ENCODE measurements around the gene PRR16. TPM values are rescaled to one million over a fixed set of nuclear protein-coding genes. Genes with fewer than 3 reads are reported as not detected.

Gene PRR16
- total and polyA plus RNA-seq, 2 of the 13 experiments (the other 11 are each of a cell fraction or from before 2014, with no cell fraction given): not detected

DNA sequence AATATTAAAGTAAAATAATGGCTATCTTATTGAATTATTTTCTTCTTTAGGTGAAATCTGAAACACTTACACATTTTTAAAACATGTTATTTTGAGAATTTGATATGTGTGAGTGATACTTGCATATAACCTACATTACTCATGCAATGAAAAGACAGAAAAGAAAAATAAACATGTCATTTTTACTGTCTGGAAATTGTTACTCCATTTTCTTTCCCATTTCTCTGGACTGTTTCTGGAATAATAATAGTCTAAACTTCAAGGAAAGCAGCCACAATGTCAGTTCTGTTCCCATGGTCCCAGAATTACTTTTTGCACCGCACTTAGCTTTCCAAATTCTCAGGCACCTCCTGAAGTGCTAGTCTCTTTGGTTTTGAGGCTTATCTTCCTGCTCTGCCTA is 145.5 kb downstream of the PRR16 start:
- TF ChIP-seq TARDBP (CRISPR knock-in tag; IDR thresholded peaks at IDR 0.05) (no peak), TOPORS (CRISPR knock-in tag; IDR thresholded peaks at IDR 0.05) (no peak), NFIC (IDR thresholded peaks at IDR 0.05; ENCODE audit: low read length) (no peak), ZNF567 (CRISPR knock-in tag; IDR thresholded peaks at IDR 0.05; ENCODE audit: borderline replicate concordance) (no peak), RBAK (CRISPR knock-in tag; IDR thresholded peaks at IDR 0.05) (no peak), ASH2L (IDR thresholded peaks at IDR 0.05; ENCODE audit: insufficient read length, low read depth, low read length) (no peak), RBM22 (optimal IDR thresholded peaks at IDR 0.05; ENCODE audit: low read length) (no peak), ZBTB43 (CRISPR knock-in tag; conservative IDR thresholded peaks at IDR 0.05) (no peak), JARID2 (CRISPR knock-in tag; IDR thresholded peaks at IDR 0.05; ENCODE audit: insufficient replicate concordance) (no peak), SPEN (CRISPR knock-in tag; IDR thresholded peaks at IDR 0.05; ENCODE audit: low read depth) (no peak), ZNF660 (CRISPR knock-in tag; IDR thresholded peaks at IDR 0.05; ENCODE audit: borderline replicate concordance, low read depth) (no peak), ZNF143 (CRISPR knock-in tag; IDR thresholded peaks at IDR 0.05) (no peak)
- TF ChIP-seq, protein P1, sequence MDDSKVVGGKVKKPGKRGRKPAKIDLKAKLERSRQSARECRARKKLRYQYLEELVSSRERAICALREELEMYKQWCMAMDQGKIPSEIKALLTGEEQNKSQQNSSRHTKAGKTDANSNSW (CRISPR knock-in tag; IDR thresholded peaks at IDR 0.05; ENCODE audit: borderline replicate concordance): no peak
- TF ChIP-seq, protein P2, sequence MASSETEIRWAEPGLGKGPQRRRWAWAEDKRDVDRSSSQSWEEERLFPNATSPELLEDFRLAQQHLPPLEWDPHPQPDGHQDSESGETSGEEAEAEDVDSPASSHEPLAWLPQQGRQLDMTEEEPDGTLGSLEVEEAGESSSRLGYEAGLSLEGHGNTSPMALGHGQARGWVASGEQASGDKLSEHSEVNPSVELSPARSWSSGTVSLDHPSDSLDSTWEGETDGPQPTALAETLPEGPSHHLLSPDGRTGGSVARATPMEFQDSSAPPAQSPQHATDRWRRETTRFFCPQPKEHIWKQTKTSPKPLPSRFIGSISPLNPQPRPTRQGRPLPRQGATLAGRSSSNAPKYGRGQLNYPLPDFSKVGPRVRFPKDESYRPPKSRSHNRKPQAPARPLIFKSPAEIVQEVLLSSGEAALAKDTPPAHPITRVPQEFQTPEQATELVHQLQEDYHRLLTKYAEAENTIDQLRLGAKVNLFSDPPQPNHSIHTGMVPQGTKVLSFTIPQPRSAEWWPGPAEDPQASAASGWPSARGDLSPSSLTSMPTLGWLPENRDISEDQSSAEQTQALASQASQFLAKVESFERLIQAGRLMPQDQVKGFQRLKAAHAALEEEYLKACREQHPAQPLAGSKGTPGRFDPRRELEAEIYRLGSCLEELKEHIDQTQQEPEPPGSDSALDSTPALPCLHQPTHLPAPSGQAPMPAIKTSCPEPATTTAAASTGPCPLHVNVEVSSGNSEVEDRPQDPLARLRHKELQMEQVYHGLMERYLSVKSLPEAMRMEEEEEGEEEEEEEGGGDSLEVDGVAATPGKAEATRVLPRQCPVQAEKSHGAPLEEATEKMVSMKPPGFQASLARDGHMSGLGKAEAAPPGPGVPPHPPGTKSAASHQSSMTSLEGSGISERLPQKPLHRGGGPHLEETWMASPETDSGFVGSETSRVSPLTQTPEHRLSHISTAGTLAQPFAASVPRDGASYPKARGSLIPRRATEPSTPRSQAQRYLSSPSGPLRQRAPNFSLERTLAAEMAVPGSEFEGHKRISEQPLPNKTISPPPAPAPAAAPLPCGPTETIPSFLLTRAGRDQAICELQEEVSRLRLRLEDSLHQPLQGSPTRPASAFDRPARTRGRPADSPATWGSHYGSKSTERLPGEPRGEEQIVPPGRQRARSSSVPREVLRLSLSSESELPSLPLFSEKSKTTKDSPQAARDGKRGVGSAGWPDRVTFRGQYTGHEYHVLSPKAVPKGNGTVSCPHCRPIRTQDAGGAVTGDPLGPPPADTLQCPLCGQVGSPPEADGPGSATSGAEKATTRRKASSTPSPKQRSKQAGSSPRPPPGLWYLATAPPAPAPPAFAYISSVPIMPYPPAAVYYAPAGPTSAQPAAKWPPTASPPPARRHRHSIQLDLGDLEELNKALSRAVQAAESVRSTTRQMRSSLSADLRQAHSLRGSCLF (CRISPR knock-in tag; IDR thresholded peaks at IDR 0.05; ENCODE audit: borderline replicate concordance): no peak
- intact Hi-C loops (cut with micrococcal nuclease; ENCODE audit: unreplicated experiment) (loop anchor here (1.0 kb wide), 1 partner anchor 15 kb away; no protein-coding TSS in a partner anchor), in situ Hi-C loops (cut with HindIII; ENCODE audit: extremely low pct_ligation_motif_present, low pct_unique_long_range_greater_than_20kb) (no loop called here)
- DNase-seq (ENCODE audit: low spot score) (no peak), ATAC-seq (no peak), FAIRE-seq (no peak)
- Histone ChIP-seq H3K9ac (ENCODE audit: insufficient read depth, low read depth, low read length) (no peak overlapping the region), H3K27ac (ENCODE audit: extremely low read length, insufficient read depth, low read length) (no peak overlapping the region), H3K27me3 (ENCODE audit: control insufficient read depth in 1 of 2, insufficient read depth in 2 of 2, low read length in 2 of 2) (no peaks in the 10 kb centered on the region), H3K9me3 (ENCODE audit: low read length) (peaks cover 12% of the 10 kb centered on the region), H3K4me3 (replicated peaks in 1 of 3; ENCODE audit: insufficient read depth in 1 of 3, low read depth in 2 of 3, low read length in 3 of 3) (no peak overlapping the region), H2AFZ (ENCODE audit: low read length) (no peak overlapping the region), H3K36me3 (replicated peaks in 1 of 2; ENCODE audit: control insufficient read depth in 1 of 2, insufficient read depth in 2 of 2, low read length in 2 of 2) (no peaks in the 10 kb centered on the region), H3K4me2 (ENCODE audit: low read depth, low read length) (no peak overlapping the region), H4K20me1 (ENCODE audit: insufficient read depth, low read length) (no peaks in the 10 kb centered on the region), H3K79me2 (ENCODE audit: insufficient read depth, low read length) (no peaks in the 10 kb centered on the region), H3K4me1 (ENCODE audit: insufficient read depth, low read length) (no peaks in the 10 kb centered on the region)
- ChIA-PET CTCF (ENCODE audit: low intra/inter-chr PET ratio, low total read pairs) (no interaction called here), POLR2A (no interaction called here)
- BruUV-seq (replicated peaks): no TSS peak
- 0% methylated on average over 1 of the region's 1 CpG for WGBS (ENCODE audit: low lambda C conversion rate)
